GM21381 (cell line): ENCODE data around the gene PDE7B.

ENCODE experiments used
- ATAC-seq: cut with Tn5 transposase; IDR thresholded peaks from one replicate; pipeline ENCODE4 v1.9.1; 2021; ENCODE audit warnings: mild to moderate bottlenecking, moderate library complexity; ENCODE audit not compliant: unreplicated experiment

Gene PDE7B

GRCh38 chr6:135983093-135983492, 131.6 kb downstream of the PDE7B start:
- no peak for ATAC-seq

GRCh38 chr6:135983718-135984343, 132.3 kb downstream of the PDE7B start:
- ATAC-seq = no peak

DNA sequence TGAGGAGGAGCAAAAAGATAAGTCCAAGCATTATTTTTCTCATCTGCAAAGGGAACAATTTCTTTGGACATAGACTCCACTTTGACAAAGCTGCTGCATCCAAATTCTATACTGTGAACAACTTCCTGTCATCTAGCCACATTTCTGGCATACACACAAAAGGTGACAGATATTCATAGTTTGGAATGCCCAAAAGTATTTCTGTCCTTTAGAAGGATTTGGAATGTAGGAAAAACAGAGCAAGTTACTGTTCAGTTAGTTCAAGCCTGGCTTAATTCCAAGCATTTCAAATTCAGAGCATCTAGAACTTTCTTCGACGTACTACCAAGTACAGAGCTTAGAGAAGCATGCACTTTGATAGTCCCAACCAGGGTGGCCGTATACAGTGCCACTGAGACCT, 134.0 kb downstream of the PDE7B start:
- ATAC-seq = no peak

- ATAC-seq = no peak
These were observed 135.7 kb downstream of the PDE7B start for GRCh38 chr6:135987226-135987625.

GRCh38 chr6:135990439-135990838, 138.9 kb downstream of the PDE7B start:
- no peak for ATAC-seq

DNA sequence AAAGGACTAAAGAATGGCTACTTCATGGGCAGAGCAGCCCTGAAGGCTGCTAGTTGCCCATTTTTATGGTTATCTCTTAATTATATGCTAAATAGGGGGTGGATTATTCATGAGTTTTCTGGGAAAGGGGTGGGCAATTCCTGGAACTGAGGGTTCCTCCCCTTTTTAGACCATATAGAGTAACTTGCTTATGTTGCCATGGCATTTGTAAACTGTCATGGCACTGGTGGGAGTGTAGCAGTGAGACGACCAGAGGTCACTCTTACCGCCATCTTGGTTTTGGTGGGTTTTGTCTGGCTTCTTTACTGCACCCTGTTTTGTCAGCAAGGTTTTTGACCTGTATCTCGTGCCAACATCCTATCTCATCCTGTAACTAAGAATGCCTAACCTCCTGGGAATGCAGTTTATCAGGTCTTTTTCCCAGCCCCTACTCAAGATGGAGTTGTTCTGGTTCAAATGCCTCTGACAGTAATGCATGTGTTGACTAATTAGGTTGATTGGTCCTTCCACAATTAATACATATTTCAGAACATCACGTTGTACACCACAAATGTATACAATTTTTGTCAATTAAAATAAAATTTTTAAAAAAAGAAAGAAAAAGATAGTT, 139.5 kb downstream of the PDE7B start:
- no peak for ATAC-seq

GRCh38 chr6:135992739-135993138, 141.2 kb downstream of the PDE7B start:
- no peak for ATAC-seq

- ATAC-seq = no peak
These were observed 141.9 kb downstream of the PDE7B start for GRCh38 chr6:135993361-135993760.

GRCh38 chr6:135994857-135995544, 143.5 kb downstream of the PDE7B start:
- ATAC-seq = no peak

DNA sequence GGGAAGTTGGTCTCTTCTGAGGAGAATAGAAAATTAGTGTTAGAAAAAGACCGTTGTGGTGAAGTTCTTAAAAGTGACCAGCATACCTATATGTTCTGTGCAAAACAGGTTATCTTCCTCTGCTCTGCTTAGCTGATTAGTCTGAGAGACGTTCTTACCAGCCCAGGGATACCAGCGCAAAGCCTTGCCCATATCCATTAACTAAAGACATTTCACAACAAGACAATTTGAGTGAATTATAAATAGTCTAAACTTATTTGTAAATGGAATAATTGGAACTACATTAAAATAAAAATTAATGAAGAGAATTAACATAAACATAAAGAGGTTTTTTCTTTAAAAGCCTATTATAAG, 144.0 kb downstream of the PDE7B start:
- ATAC-seq = no peak

GRCh38 chr6:135996668-135997067, 145.2 kb downstream of the PDE7B start:
- ATAC-seq = no peak

- no peak for ATAC-seq
These were observed 147.9 kb downstream of the PDE7B start for GRCh38 chr6:135999393-135999792.

GRCh38 chr6:136007345-136007744, 155.8 kb downstream of the PDE7B start:
- ATAC-seq = no peak

DNA sequence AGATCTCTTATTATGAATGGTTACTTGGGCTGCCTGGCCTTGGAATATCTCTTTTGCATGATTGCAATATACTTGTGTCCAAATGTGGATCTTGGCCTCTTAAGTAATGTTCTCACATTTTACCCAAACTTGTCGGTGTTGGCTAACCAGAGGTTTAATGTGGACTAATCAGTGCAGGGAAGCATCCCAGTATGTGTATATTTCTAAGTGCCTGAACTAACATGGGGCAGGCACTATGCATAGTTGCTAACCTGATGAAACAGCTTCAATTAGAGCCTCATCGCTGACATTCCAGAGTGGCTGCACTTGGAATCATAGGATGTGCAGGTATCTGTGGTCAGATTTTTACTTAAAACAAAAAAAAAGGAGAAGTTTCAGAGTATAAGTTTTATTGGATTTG, 160.0 kb downstream of the PDE7B start:
- ATAC-seq = no peak

- ATAC-seq = no peak
These were observed 160.8 kb downstream of the PDE7B start for GRCh38 chr6:136012198-136012887.

GRCh38 chr6:136012943-136013342, 161.4 kb downstream of the PDE7B start:
- no peak for ATAC-seq

- no peak for ATAC-seq
These were observed 163.2 kb downstream of the PDE7B start for GRCh38 chr6:136014454-136015437.

DNA sequence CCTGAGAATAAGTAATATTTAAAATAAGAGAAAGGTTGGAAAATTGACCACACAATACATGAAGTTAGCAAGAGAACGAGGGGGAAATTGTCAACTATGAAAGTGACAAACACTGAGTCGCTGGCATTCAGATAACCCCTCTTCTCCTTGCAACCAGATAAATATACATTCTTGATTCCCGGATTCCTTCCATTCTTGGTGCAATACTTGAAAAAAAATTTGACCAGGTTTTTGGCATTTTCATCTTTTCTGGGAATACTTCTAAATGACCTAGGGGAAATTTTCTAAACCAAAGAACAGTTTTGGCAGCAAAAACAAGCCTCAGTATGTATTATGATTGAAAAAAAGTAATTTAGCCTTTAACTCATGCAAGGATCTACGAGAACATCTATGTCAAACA, 164.0 kb downstream of the PDE7B start:
- ATAC-seq = no peak

GRCh38 chr6:136016228-136017225, 165.0 kb downstream of the PDE7B start:
- ATAC-seq = no peak
